Left ventricle myocardium inferior (tissue), 1 donor: Measurements from ENCODE around the gene CHRNB1. TPM values are rescaled to one million over a fixed set of nuclear protein-coding genes. Genes with fewer than 3 reads are reported as not detected.

Experiments used
- DNase-seq: peaks from one replicate; pipeline ENCODE4 v3.0.0-alpha.2; 2020
- H3K27ac ChIP-seq: fragments of 200-600 bp; replicated peaks from 2 replicates; pipeline ENCODE4 v1.8.0; 2021
- H3K27me3 ChIP-seq: fragments of 200-600 bp; 2 replicates; pipeline ENCODE4 v1.8.0; 2021; ENCODE audit warnings: low read depth
- H3K36me3 ChIP-seq: fragments of 200-600 bp; 2 replicates; pipeline ENCODE4 v1.8.0; 2021
- H3K4me1 ChIP-seq: fragments of 200-600 bp; 2 replicates; pipeline ENCODE4 v1.8.0; 2021
- H3K4me3 ChIP-seq: fragments of 200-600 bp; 2 replicates; pipeline ENCODE4 v1.8.0; 2021; ENCODE audit warnings: mild to moderate bottlenecking, moderate library complexity
- H3K9me3 ChIP-seq: fragments of 200-600 bp; replicated peaks from 2 replicates; pipeline ENCODE4 v1.8.0; 2021
- CTCF ChIP-seq: fragments of 200-600 bp; IDR thresholded peaks from 2 replicates; pipeline ENCODE4 v1.8.0; 2021; ENCODE audit warnings: antibody characterized with exemption, mild to moderate bottlenecking, borderline replicate concordance
- intact Hi-C: fragments of 100-400 bp; cut with micrococcal nuclease; formaldehyde crosslinking; loops from one replicate; pipeline ENCODE4 v1.11.0; 2022
- total RNA-seq: library from RNA; stranded (reverse); fragmentation: NEBNext Ultra II Directional; extraction: Animal tissue kit (Norgen Biotek cat#: 25700); gene quantifications from one replicate; pipeline ENCODE4 v1.2.1, GENCODE V29; 2021
- donor health status: DM: no; HTN: yes; CAD: no; lungs with severe emphysema.

CHRNB1 gene
- total RNA-seq, 1 donor from 2014 or later, result 8.7 TPM

GRCh38 chr17:7407485-7408251 lies 37.2 kb upstream of the CHRNB1 start, which contains the start of gene NLGN2:
Gene NLGN2, plus strand, starts transcription at chr17:7407845. Its CDS starts 411 bp downstream, at chr17:7408256.
- no peak for DNase-seq
- Histone ChIP-seq H3K4me3 (no peak within 1 kb of the TSS), H3K27me3 (no peaks in the 10 kb centered on the region), H3K27ac (no peak within 1 kb of the TSS), H3K9me3 (no peaks in the 10 kb centered on the region), H3K36me3 (no peaks in the 10 kb centered on the region), H3K4me1 (peaks cover 20% of the 10 kb centered on the region)
- TF ChIP-seq CTCF, result no peak
- intact Hi-C loops, result no loop called here

DNA sequence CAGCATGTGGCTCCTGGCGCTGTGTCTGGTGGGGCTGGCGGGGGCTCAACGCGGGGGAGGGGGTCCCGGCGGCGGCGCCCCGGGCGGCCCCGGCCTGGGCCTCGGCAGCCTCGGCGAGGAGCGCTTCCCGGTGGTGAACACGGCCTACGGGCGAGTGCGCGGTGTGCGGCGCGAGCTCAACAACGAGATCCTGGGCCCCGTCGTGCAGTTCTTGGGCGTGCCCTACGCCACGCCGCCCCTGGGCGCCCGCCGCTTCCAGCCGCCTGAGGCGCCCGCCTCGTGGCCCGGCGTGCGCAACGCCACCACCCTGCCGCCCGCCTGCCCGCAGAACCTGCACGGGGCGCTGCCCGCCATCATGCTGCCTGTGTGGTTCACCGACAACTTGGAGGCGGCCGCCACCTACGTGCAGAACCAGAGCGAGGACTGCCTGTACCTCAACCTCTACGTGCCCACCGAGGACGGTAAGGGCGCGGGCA lies 36.6 kb upstream of the CHRNB1 start:
- intact Hi-C loops, result no loop called here

DNA sequence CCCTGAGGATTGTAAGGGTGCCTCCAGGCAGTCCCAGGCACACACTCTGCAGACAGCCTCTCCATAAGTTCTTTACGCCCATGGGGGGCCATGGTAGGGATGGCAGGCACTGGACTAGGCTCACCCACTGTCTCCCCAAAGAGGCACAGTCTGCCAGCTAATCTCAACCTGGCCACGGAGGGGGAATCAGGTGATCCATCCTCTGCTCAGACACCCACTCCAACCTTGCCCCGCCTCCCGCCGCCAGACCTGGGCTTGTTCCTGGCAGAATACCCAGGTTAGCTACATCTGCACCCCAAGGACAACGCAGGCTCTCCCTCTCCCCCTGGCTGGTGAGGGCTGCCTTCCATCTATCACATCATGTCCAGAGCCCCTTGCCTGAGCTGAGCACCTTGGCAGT lies 36.0 kb upstream of the CHRNB1 start:
- Histone ChIP-seq H3K4me3 (no peak overlapping the region), H3K9me3 (no peaks in the 10 kb centered on the region), H3K27ac (no peak overlapping the region), H3K4me1 (peaks cover 11% of the 10 kb centered on the region), H3K36me3 (no peaks in the 10 kb centered on the region), H3K27me3 (no peaks in the 10 kb centered on the region)
- DNase-seq, result no peak
- no peak for TF ChIP-seq CTCF
- intact Hi-C loops, result no loop called here

More for the DNA sequence above, 36.6 kb upstream of the CHRNB1 start:
- Histone ChIP-seq H3K9me3 (no peaks in the 10 kb centered on the region), H3K27ac (no peak overlapping the region), H3K4me1 (peaks cover 14% of the 10 kb centered on the region), H3K36me3 (no peaks in the 10 kb centered on the region), H3K27me3 (no peaks in the 10 kb centered on the region), H3K4me3 (no peak overlapping the region)
- no peak for TF ChIP-seq CTCF
- DNase-seq, result no peak

DNA sequence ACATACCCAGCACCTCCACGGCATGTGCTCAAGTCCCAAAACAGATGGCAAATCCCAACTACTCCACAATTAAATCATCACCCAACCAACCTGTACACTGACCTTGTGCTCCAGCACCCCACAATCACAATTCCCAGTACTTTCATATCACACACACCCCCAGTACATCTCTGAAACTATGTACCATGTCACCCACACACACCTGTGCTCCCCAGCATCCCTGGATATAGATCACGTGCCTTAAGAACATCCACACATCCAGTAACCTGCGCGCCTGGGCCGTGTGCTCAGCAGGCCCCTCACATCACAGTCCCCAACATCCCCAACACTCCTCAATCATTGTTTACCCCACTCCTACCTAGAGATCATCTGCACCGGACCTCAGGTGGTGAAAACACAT lies 35.1 kb upstream of the CHRNB1 start:
- Histone ChIP-seq H3K36me3 (no peaks in the 10 kb centered on the region), H3K9me3 (no peaks in the 10 kb centered on the region), H3K4me3 (no peak overlapping the region), H3K27me3 (no peaks in the 10 kb centered on the region), H3K4me1 (peaks cover 11% of the 10 kb centered on the region), H3K27ac (no peak overlapping the region)
- intact Hi-C loops, result no loop called here
- TF ChIP-seq CTCF, result no peak
- DNase-seq, result no peak

DNA sequence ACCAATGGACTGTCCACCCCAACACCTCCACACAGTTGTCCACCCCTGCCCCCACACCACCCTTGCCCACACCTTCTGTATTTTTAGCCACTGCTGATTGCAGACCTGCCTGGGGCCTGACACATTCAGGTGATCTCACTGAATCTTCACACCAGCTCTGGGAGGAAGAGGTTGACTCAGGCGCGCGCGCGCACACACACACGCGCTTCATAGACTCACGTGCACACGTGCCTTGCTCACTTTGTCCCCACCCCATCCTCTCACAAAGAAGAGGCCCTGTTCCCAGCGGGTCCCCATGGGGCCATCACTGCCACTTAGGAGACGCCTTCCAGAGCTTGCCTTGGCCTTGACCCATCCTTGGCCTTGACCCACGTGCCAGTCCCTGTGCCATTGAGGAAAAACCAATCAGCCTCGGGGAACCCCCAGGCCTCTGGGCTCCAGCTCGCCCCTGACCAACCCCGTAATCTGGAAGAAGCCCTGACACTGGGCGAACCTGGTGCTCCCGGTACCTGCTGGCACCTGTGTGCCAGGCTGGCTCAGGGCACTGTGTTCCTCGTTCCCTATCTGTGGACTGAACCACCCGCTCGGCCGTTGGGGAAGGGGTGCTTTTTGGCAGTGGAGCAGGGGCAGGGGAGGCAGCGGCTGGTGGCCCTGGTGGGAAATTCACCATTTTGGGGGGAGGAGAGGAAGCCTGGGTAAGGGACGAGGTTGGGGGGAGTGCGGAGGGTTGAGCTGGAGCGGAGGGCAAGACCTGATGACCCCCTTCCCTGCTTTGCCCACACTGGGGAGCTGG lies 34.0 kb upstream of the CHRNB1 start:
- H3K4me1 ChIP-seq, result no peaks in the 10 kb centered on the region
- H3K27me3 ChIP-seq, result no peaks in the 10 kb centered on the region
- no peak for TF ChIP-seq CTCF
- DNase-seq, result no peak
- no peaks in the 10 kb centered on the region for H3K36me3 ChIP-seq
- no peak overlapping the region for H3K4me3 ChIP-seq
- H3K9me3 ChIP-seq, result no peaks in the 10 kb centered on the region
- no peak overlapping the region for H3K27ac ChIP-seq
- intact Hi-C loops, result no loop called here
